ENCODE measurements around the gene NDST1.

GRCh38 chr5:150541895-150542294 is 34.0 kb downstream of the NDST1 start:
- TF ChIP-seq POLR2A (IDR thresholded peaks at IDR 0.05) (no peak), CTCF (IDR thresholded peaks at IDR 0.05) (no peak)
